ENCODE measurements around the gene PRKCE. TPM values are rescaled to one million over a fixed set of nuclear protein-coding genes. Genes with fewer than 3 reads are reported as not detected.

Gene PRKCE
- total RNA-seq, 1 experiment from 2014 or later, result 21.7 TPM

GRCh38 chr2:45778720-45779171 is 127.3 kb downstream of the PRKCE start:
- Histone ChIP-seq H3K4me3 (no peak overlapping the region), H3K36me3 (ENCODE audit: low read depth) (no peaks in the 10 kb centered on the region), H3K9me2 (ENCODE audit: insufficient read depth) (no peaks in the 10 kb centered on the region; the same call in 1 of the 2 replicates), H4K20me1 (ENCODE audit: insufficient read depth) (peaks cover 14% of the 10 kb centered on the region; the same call in 1 of the 2 replicates), H3K27ac (no peak overlapping the region), H2AFZ (no peak overlapping the region), H3K79me2 (ENCODE audit: low read depth) (peaks cover 20% of the 10 kb centered on the region), H3K9me3 (ENCODE audit: insufficient read depth, low read depth) (no peaks in the 10 kb centered on the region), H3K4me1 (replicated peaks; ENCODE audit: insufficient read depth) (no peaks in the 10 kb centered on the region), H3F3A (ENCODE audit: insufficient read depth, low read depth) (no peaks in the 10 kb centered on the region), H3K27me3 (ENCODE audit: insufficient read depth, low read depth) (no peaks in the 10 kb centered on the region), H3K4me2 (peak overlapping the region; percentile 14; the same call in 1 of the 2 replicates)
- no TSS peak for BruUV-seq (replicated peaks)
- intact Hi-C loops (cut with micrococcal nuclease; ENCODE audit: unreplicated experiment), result loop anchor here (1.0 to 2.0 kb wide), 3 partner anchors 134 to 798 kb away; no protein-coding TSS in a partner anchor
- TF ChIP-seq CTCF (conservative IDR thresholded peaks at IDR 0.05), result peak; percentile 97
- no peak for TF ChIP-seq EZH2 (IDR thresholded peaks at IDR 0.05; ENCODE audit: low read depth)
- CTCF ChIA-PET, result interaction anchor here (0.6 to 1.4 kb wide), 5 partner anchors 18 to 157 kb away, joined by 3 to 6 read pairs (median 4); no protein-coding TSS in a partner anchor
- DNase-seq, result peak; percentile 67 to 68
- POLR2A ChIA-PET (ENCODE audit: unreplicated experiment), result interaction anchor here (0.7 kb wide), 2 partner anchors 160 to 683 kb away, joined by 3 to 8 read pairs; no protein-coding TSS in a partner anchor

- H2AFZ ChIP-seq, result no peak overlapping the region
- no peak overlapping the region for H3K4me3 ChIP-seq
- no peak overlapping the region for H3K4me2 ChIP-seq
- BruUV-seq (replicated peaks), result no TSS peak
- no peaks in the 10 kb centered on the region for H3K36me3 ChIP-seq (ENCODE audit: low read depth)
- peaks cover 20% of the 10 kb centered on the region for H3K79me2 ChIP-seq (ENCODE audit: low read depth)
- DNase-seq, result no peak
- H3K27ac ChIP-seq, result no peak overlapping the region
- no peaks in the 10 kb centered on the region for H3K4me1 ChIP-seq (replicated peaks; ENCODE audit: insufficient read depth)
- intact Hi-C loops (cut with micrococcal nuclease; ENCODE audit: unreplicated experiment), result no loop called here
- TF ChIP-seq EZH2 (IDR thresholded peaks at IDR 0.05; ENCODE audit: low read depth), result no peak
- TF ChIP-seq CTCF (conservative IDR thresholded peaks at IDR 0.05), result no peak
- no peaks in the 10 kb centered on the region for H3K9me3 ChIP-seq (ENCODE audit: insufficient read depth, low read depth)
- H3K27me3 ChIP-seq (ENCODE audit: insufficient read depth, low read depth), result no peaks in the 10 kb centered on the region
- CTCF ChIA-PET, result interaction anchor here (0.5 to 0.7 kb wide), 3 partner anchors 18 to 181 kb away, joined by 3 read pairs; no protein-coding TSS in a partner anchor
- POLR2A ChIA-PET (ENCODE audit: unreplicated experiment), result interaction anchor here (0.5 to 0.6 kb wide), 3 partner anchors 21 to 633 kb away, joined by 4 to 33 read pairs (median 5); no protein-coding TSS in a partner anchor
- H3K9me2 ChIP-seq (ENCODE audit: insufficient read depth), result no peaks in the 10 kb centered on the region; the same call in 1 of the 2 replicates
- H3F3A ChIP-seq (ENCODE audit: insufficient read depth, low read depth), result no peaks in the 10 kb centered on the region
- H4K20me1 ChIP-seq (ENCODE audit: insufficient read depth), result peaks cover 13% of the 10 kb centered on the region
These were observed 129.3 kb downstream of the PRKCE start for GRCh38 chr2:45780541-45781463.

- H3K36me3 ChIP-seq (ENCODE audit: low read depth), result no peaks in the 10 kb centered on the region
- H3K9me2 ChIP-seq (ENCODE audit: insufficient read depth), result no peaks in the 10 kb centered on the region; the same call in 1 of the 2 replicates
- H3K9me3 ChIP-seq (ENCODE audit: insufficient read depth, low read depth), result no peaks in the 10 kb centered on the region
- no TSS peak for BruUV-seq (replicated peaks)
- H3K27ac ChIP-seq, result no peak overlapping the region
- ChIA-PET CTCF (no interaction called here), POLR2A (ENCODE audit: unreplicated experiment) (no interaction called here)
- H3K4me1 ChIP-seq (replicated peaks; ENCODE audit: insufficient read depth), result no peaks in the 10 kb centered on the region
- no peak for DNase-seq
- peaks cover 20% of the 10 kb centered on the region for H3K79me2 ChIP-seq (ENCODE audit: low read depth)
- no peak overlapping the region for H2AFZ ChIP-seq
- no peak overlapping the region for H3K4me3 ChIP-seq
- no peaks in the 10 kb centered on the region for H3F3A ChIP-seq (ENCODE audit: insufficient read depth, low read depth)
- TF ChIP-seq EZH2 (IDR thresholded peaks at IDR 0.05; ENCODE audit: low read depth), result no peak
- TF ChIP-seq CTCF (conservative IDR thresholded peaks at IDR 0.05), result no peak
- intact Hi-C loops (cut with micrococcal nuclease; ENCODE audit: unreplicated experiment), result no loop called here
- peaks cover 13% of the 10 kb centered on the region for H4K20me1 ChIP-seq (ENCODE audit: insufficient read depth)
- H3K27me3 ChIP-seq (ENCODE audit: insufficient read depth, low read depth), result no peaks in the 10 kb centered on the region
- H3K4me2 ChIP-seq, result no peak overlapping the region
These were observed 130.0 kb downstream of the PRKCE start for GRCh38 chr2:45781464-45781811.
